PFSK-1 (cell line): ENCODE measurements around the gene CD28.

Experiments
- FOXP2 ChIP-seq: optimal IDR thresholded peaks from 2 replicates; pipeline ENCODE3; 2011; ENCODE audit warnings: borderline replicate concordance, control low read depth, inconsistent platforms; ENCODE audit not compliant: insufficient read depth; ENCODE audit errors: extremely low read length, extremely low read depth
- POLR2AphosphoS5 ChIP-seq: IDR thresholded peaks from 2 replicates; pipeline ENCODE4 v1.6.1; 2012; ENCODE audit warnings: low read depth, mild to moderate bottlenecking, control low read depth, low read length, moderate library complexity
- SIN3A ChIP-seq: IDR thresholded peaks from 2 replicates; pipeline ENCODE4 v1.6.1; 2012; ENCODE audit warnings: mild to moderate bottlenecking, low read length, moderate library complexity, borderline replicate concordance; ENCODE audit not compliant: insufficient read depth
- TAF1 ChIP-seq: IDR thresholded peaks from 2 replicates; pipeline ENCODE4 v1.6.1; 2012; ENCODE audit warnings: low read length, control low read depth, borderline replicate concordance; ENCODE audit not compliant: insufficient read depth
- TF ChIP-seq, protein P1 (sequence below), 2 experiments: IDR thresholded peaks; 2 replicates each; pipeline versions ENCODE4 v1.6.1 to v1.8.0; 2011 to 2012; ENCODE audit warnings: low read depth in 2 of 2, low read length in 2 of 2, control low read depth in 1 of 2, inconsistent platforms in 1 of 2, mild to moderate bottlenecking in 1 of 2, moderate library complexity in 1 of 2; ENCODE audit not compliant: insufficient read depth in 1 of 2

Gene CD28

DNA sequence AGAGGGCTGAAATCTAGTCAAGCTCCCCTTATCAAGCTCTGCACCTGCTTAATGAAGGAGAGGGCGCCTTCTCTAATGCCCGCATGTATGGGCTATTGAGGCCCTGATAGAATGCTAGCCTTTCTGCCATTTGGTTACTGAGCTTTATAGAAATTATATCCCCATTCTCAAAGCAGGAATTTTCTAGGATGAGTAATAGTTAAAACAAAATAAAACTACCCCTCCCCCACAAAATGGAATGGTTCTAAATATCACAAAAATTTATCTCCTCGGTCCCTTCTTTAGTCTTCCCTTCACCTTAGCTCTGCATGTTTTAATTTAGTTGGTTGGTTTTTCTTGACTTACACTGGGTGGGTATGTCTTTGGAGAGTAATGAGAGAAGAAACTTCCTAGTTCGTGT is 37.7 kb downstream of the CD28 start:
- TF ChIP-seq, protein P1, sequence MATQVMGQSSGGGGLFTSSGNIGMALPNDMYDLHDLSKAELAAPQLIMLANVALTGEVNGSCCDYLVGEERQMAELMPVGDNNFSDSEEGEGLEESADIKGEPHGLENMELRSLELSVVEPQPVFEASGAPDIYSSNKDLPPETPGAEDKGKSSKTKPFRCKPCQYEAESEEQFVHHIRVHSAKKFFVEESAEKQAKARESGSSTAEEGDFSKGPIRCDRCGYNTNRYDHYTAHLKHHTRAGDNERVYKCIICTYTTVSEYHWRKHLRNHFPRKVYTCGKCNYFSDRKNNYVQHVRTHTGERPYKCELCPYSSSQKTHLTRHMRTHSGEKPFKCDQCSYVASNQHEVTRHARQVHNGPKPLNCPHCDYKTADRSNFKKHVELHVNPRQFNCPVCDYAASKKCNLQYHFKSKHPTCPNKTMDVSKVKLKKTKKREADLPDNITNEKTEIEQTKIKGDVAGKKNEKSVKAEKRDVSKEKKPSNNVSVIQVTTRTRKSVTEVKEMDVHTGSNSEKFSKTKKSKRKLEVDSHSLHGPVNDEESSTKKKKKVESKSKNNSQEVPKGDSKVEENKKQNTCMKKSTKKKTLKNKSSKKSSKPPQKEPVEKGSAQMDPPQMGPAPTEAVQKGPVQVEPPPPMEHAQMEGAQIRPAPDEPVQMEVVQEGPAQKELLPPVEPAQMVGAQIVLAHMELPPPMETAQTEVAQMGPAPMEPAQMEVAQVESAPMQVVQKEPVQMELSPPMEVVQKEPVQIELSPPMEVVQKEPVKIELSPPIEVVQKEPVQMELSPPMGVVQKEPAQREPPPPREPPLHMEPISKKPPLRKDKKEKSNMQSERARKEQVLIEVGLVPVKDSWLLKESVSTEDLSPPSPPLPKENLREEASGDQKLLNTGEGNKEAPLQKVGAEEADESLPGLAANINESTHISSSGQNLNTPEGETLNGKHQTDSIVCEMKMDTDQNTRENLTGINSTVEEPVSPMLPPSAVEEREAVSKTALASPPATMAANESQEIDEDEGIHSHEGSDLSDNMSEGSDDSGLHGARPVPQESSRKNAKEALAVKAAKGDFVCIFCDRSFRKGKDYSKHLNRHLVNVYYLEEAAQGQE (IDR thresholded peaks at IDR 0.05; ENCODE audit: insufficient read depth in 1 of 2, low read depth in 2 of 2, low read length in 2 of 2), result no peak

DNA sequence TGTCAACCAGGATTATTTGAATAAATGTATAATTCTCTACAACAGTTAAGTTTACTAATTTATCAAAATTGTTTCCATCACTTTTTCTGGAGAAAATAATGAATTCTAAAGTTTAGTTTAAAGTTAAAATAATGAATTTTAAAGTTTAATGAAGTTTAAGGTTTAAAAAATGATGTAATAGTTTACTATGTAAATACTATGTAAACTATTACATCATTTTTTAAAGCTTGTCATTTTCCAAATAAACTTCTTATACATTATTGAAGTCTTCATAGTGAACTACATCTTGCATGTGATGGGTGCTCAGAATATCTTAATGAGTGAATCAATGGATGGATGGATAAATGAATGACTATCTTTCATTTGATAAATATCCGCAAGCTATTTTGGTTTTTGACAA is 38.8 kb downstream of the CD28 start:
- no peak for TF ChIP-seq SIN3A
- TF ChIP-seq POLR2AphosphoS5, result no peak
- TF ChIP-seq, protein P1 (IDR thresholded peaks at IDR 0.05; ENCODE audit: insufficient read depth in 1 of 2, low read depth in 2 of 2, low read length in 2 of 2), result no peak
- no peak for TF ChIP-seq TAF1
- TF ChIP-seq FOXP2, result no peak

DNA sequence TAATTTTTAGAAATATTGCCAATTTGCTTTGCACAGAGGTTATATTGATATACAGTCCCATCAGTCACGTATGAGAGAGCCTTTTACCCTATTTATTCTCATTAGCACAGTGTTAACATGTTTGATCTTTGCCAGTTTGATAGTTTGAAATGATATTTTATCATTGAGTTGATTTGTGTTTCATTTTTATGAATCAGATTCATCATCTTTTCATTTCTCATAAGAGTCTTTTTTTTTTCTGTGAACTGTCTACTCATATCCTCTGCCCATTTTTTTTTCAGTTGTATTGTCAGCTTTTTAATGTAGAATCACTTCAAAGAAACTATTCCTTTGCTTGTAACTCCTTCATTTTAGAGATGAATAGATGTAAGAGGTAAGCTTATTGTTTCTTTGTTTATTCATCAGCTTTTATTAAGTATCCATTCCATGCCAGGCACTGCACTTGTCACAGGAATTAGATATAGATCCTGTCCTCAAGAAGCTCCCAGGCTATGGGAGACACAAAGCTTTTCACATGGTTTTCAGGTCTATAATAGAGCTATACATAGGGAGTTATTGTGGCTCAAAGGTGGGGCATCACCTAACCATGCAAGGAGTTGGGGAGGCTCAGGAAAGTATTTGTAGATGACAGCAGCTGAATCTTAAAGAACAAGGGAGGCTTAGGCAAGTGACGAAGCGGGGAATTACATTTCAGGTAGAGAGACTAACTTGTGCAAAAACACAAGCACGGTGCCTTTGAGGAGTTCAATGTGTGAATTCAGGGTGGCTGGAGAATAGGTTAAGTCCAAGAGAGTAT is 42.1 kb downstream of the CD28 start:
- no peak for TF ChIP-seq SIN3A
- TF ChIP-seq POLR2AphosphoS5, result no peak
- TF ChIP-seq, protein P1 (IDR thresholded peaks at IDR 0.05; ENCODE audit: insufficient read depth in 1 of 2, low read depth in 2 of 2, low read length in 2 of 2), result no peak
- no peak for TF ChIP-seq TAF1
- TF ChIP-seq FOXP2, result no peak

- no peak for TF ChIP-seq FOXP2
- TF ChIP-seq, protein P1 (IDR thresholded peaks at IDR 0.05; ENCODE audit: insufficient read depth in 1 of 2, low read depth in 2 of 2, low read length in 2 of 2), result no peak
- no peak for TF ChIP-seq TAF1
- no peak for TF ChIP-seq SIN3A
- TF ChIP-seq POLR2AphosphoS5, result no peak
Observed at GRCh38 chr2:203750346-203751068, 44.1 kb downstream of the CD28 start.
